Measurements from ENCODE around the gene CRY1.

The CRY1 gene

DNA sequence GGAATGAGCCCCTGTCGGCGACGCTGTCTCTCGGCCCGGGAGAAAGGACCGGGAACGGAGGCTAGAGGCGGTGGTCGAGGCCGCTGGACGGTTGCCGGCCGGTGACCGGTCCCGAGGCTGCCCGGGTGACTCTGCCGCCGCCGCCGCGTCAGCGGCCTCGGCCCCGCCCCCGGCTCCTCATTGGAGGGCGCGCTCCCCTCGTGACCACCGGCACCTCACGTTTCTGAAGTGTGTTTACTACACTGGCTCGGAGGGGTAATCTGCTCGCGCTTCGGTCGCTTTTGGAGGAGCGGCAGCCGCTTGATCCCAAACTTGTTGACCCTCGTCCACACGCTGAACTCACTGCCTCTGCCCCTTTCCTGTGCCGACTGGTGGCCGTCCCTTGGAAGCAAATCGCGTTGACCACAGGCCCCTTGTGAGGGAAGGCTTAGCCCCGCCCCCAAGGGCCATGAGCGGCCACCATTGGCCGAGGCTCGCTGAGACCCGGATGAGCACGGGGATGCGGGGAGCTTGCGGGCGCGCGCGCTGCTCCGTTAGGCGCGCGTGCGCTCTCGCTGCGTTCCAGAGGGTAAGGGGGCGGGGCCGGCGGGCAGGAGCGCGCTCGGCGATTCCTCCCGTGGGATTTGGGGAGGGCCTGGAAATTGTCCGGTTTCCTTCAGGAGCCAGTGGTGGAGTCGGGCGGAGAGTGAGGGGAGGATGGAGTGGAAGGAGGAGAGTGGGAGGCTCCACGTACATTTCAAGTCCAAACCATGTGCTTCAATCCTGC is at the start of gene CRY1:
Gene CRY1 (minus strand): TSS at position 133 of the 766 bp plus-strand sequence. CDS start 588 bp downstream, outside the sequence.
- peak; percentile 95 for DNase-seq (ENCODE audit: low read depth)

GRCh38 chr12:107139787-107140186 is 46.4 kb upstream of the CRY1 start:
- no peak for DNase-seq (ENCODE audit: low read depth)

GRCh38 chr12:107138990-107139389 is 45.6 kb upstream of the CRY1 start:
- DNase-seq (ENCODE audit: low read depth) = no peak

- DNase-seq (ENCODE audit: low read depth) = no peak
Measured at GRCh38 chr12:107135177-107135576, 41.8 kb upstream of the CRY1 start.

GRCh38 chr12:107134558-107134957 is 41.2 kb upstream of the CRY1 start:
- no peak for DNase-seq (ENCODE audit: low read depth)

GRCh38 chr12:107133462-107133861 is 40.1 kb upstream of the CRY1 start:
- DNase-seq (ENCODE audit: low read depth) = no peak

- peak; percentile 68 for DNase-seq (ENCODE audit: low read depth)
Measured at GRCh38 chr12:107131832-107132616, 38.7 kb upstream of the CRY1 start.

DNA sequence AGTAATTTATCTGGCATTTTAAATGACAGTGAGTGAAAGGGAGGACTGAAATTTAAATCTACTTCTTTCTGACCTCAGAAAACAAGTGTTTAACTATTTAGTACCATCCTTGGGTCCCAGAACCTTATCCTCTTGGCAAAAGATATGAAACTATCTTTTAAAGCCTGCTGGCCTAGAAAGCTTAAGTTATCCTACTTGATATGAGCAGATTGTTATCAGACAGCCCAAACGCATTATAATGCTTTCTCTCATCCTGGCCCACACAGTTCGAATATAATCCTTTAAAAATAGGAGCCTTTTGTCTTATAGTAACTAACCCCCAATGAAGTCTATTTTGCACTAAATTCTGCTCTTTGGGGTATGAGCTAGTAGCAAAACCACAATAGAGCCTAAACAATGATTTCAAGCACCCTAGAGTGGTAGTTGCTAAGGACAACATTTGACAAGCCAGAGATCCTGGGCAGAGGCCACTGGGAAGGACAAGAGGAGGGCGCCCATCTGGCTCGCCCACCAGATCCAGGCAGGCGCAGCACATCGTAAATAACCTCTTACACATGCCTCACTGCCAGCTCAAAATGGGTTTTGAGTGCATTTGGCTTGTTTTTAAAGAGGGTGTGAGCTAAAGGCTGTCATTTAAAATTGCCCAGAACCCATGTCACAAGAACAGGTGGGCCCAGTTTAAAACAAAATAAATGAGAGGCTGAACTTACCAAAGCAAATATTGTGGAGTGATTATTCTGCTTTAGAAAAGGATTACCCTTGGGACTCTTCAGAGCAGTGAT is 37.7 kb upstream of the CRY1 start:
- no peak for DNase-seq (ENCODE audit: low read depth)

DNA sequence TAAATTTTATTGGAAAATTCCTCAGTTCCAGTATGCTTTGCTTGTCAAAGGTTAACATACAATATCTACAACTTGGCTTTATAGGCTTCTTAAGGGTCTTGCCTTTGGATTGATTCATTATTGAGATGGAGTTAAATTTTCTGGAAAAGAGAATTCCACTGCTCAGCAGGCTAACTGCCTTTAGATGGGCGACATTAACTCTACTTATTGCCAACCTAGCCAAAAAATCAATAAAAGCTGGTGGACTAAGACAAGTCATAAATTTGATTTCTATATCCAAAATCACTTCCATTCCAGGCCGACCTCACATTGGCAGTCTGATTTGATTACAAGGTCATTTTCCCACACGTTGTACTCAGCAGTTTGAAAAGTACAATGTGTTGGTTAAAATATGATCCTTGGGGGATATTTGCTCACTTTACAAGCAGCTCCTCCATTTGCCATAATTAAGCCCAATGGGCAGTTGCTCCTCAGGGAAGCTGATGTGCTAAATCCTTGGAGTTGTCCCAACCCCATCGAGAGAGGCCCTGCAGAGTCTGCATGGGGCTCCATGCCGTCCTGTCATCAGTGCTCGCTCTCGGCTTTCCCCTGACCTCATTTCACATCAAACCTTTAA is 36.1 kb upstream of the CRY1 start:
- no peak for DNase-seq (ENCODE audit: low read depth)

- no peak for DNase-seq (ENCODE audit: low read depth)
Measured at GRCh38 chr12:107127482-107128430, 34.4 kb upstream of the CRY1 start.

GRCh38 chr12:107126796-107127481 is 33.6 kb upstream of the CRY1 start:
- DNase-seq (ENCODE audit: low read depth) = peak; percentile 17

DNA sequence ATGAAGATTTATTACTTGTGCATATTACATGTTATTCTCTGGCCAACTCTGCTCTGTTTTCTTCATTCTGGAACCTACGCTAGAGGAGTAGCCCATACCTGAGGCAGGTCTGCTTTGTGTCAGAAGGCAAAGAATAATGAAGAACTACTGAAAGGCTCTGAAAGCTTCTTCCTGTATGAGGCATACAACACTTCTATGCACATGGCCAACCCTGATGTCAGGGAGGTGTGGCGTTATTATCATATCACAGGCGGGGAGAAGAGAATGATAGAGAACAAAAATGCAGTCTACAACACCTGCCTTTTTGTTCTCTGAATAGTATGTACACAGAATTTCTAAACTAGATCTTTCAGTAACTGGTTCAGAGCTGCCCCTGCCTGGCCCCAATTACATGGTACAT is 32.5 kb upstream of the CRY1 start:
- no peak for DNase-seq (ENCODE audit: low read depth)

DNA sequence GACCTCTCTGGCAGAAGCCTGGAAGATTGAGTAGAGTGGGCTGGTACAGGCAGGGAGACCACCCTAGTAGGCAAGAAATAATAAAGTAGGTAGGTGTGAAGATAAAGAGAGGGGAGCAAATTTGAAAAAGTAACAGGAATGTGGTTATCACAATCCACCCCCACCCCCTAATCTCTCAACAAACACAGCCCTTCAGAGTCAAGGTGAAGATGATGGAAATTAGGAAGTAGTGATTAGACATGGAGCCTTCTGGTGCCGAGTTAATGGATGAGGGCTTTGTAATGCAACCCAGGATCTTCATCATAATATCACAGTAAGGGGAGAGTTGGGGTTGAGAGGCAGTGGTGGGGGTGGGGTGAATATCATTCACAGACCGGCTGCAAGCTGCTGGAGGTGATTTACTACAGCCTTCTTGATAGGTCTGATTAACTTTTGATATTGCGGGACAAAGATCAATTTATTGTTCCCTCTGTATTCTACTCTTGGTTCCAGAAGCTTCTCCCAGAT is 29.2 kb upstream of the CRY1 start:
- DNase-seq (ENCODE audit: low read depth) = no peak

- no peak for DNase-seq (ENCODE audit: low read depth)
Measured at GRCh38 chr12:107119091-107119490, 25.7 kb upstream of the CRY1 start.

GRCh38 chr12:107118624-107119023 is 25.3 kb upstream of the CRY1 start:
- no peak for DNase-seq (ENCODE audit: low read depth)

GRCh38 chr12:107115119-107115518 is 21.8 kb upstream of the CRY1 start:
- DNase-seq (ENCODE audit: low read depth) = no peak

- DNase-seq (ENCODE audit: low read depth) = no peak
Measured at GRCh38 chr12:107111314-107111713, 18.0 kb upstream of the CRY1 start.

DNA sequence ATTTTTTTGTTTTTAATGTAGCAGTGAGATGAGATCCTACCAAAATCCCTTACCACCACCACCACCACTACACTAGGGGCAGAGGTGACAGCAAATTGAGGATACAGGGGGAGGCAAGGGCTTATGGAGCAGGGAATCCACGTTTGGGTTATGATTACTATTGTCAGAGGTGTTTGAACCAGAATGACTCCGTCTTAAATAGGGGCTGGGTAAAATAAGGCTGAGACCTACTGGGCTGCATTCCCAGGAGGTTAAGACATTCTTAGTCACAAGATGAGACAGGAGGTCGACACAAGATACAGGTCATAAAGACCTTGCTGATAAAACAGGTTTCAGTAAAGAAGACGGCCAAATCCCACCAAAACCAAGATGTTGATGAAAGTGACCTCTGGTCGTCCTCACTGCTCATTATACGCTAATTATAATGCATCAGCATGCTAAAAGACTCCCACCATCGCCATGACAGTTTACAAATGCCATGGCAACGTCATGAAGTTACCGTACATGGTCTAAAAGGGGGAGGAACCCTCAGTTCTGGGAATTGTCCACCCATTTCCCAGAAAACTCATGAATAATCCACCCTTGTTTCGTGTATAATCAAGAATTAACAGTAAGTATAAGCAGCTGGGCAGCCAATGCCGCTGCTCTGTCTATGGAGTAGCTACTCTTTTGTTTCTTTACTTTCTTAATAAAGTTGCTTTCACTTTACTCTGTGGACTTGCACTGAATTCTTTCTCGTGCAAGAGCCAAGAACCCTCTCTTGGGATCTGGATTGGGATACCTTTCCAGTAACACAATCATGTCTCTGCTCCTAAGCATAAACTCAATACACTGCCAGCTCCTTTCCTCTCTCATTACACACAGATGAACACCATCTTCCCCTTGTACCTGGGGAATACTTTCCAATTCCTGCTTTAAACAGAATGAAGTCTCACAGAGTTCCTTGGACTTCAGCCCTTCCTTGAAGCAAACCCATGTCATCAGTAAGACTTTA is 16.7 kb upstream of the CRY1 start:
- no peak for DNase-seq (ENCODE audit: low read depth)

- no peak for DNase-seq (ENCODE audit: low read depth)
Measured at GRCh38 chr12:107108995-107109508, 15.7 kb upstream of the CRY1 start.
